ENCODE results near the gene TPD52L1.

GRCh38 chr6:125236536-125237327 lies 83.2 kb downstream of the TPD52L1 start:
- TF ChIP-seq, protein P1, sequence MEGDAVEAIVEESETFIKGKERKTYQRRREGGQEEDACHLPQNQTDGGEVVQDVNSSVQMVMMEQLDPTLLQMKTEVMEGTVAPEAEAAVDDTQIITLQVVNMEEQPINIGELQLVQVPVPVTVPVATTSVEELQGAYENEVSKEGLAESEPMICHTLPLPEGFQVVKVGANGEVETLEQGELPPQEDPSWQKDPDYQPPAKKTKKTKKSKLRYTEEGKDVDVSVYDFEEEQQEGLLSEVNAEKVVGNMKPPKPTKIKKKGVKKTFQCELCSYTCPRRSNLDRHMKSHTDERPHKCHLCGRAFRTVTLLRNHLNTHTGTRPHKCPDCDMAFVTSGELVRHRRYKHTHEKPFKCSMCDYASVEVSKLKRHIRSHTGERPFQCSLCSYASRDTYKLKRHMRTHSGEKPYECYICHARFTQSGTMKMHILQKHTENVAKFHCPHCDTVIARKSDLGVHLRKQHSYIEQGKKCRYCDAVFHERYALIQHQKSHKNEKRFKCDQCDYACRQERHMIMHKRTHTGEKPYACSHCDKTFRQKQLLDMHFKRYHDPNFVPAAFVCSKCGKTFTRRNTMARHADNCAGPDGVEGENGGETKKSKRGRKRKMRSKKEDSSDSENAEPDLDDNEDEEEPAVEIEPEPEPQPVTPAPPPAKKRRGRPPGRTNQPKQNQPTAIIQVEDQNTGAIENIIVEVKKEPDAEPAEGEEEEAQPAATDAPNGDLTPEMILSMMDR (IDR thresholded peaks at IDR 0.05; ENCODE audit: poor library complexity) = no peak
- TF ChIP-seq EZH2phosphoT487 (IDR thresholded peaks at IDR 0.05; ENCODE audit: low read depth, severe bottlenecking, unreplicated experiment) = no peak
- no peak for TF ChIP-seq EZH2 (IDR thresholded peaks at IDR 0.05; ENCODE audit: borderline replicate concordance)

Measured in hepatocyte (in vitro differentiated cells).